Ishikawa (cell line): ENCODE results near the gene RRP1.
A peak's percentile ranks its signal among the peaks of the same experiment; 100 is the strongest.

Experiments
- CEBPB ChIP-seq: IDR thresholded peaks from 2 replicates; pipeline ENCODE4 v1.6.1; 2012
- CREB1 ChIP-seq: IDR thresholded peaks from 2 replicates; pipeline ENCODE4 v1.6.1; 2012; ENCODE audit warnings: low read depth
- EGR1 ChIP-seq: IDR thresholded peaks from 2 replicates; pipeline ENCODE4 v1.6.1; 2012
- EP300 ChIP-seq: IDR thresholded peaks from 2 replicates; pipeline ENCODE4 v1.6.1; 2012; ENCODE audit warnings: borderline replicate concordance
- FOXM1 ChIP-seq: IDR thresholded peaks from 2 replicates; pipeline ENCODE4 v1.6.1; 2012; ENCODE audit warnings: low read depth, borderline replicate concordance
- MAX ChIP-seq: IDR thresholded peaks from 2 replicates; pipeline ENCODE4 v1.6.1; 2012
- NFIC ChIP-seq: IDR thresholded peaks from 2 replicates; pipeline ENCODE4 v1.6.1; 2012
- RAD21 ChIP-seq: IDR thresholded peaks from 2 replicates; pipeline ENCODE4 v1.6.1; 2012; ENCODE audit warnings: low read depth
- REST ChIP-seq: IDR thresholded peaks from 2 replicates; pipeline ENCODE4 v1.6.1; 2012; ENCODE audit warnings: low read depth, mild to moderate bottlenecking
- TAF1 ChIP-seq: IDR thresholded peaks from 2 replicates; pipeline ENCODE4 v1.6.1; 2012; ENCODE audit warnings: low read depth, mild to moderate bottlenecking
- TCF12 ChIP-seq: IDR thresholded peaks from 2 replicates; pipeline ENCODE4 v1.6.1; 2012; ENCODE audit warnings: low read depth
- TEAD4 ChIP-seq: IDR thresholded peaks from 2 replicates; pipeline ENCODE4 v1.6.1; 2012
- USF1 ChIP-seq: IDR thresholded peaks from 2 replicates; pipeline ENCODE4 v1.6.1; 2012
- YY1 ChIP-seq: IDR thresholded peaks from 2 replicates; pipeline ENCODE4 v1.6.1; 2012; ENCODE audit warnings: low read depth
- ZBTB7A ChIP-seq: IDR thresholded peaks from 2 replicates; pipeline ENCODE4 v1.6.1; 2012; ENCODE audit warnings: low read depth

RRP1 gene

GRCh38 chr21:43753439-43753799, 36.0 kb upstream of the RRP1 start:
- TF ChIP-seq TCF12 (no peak), CEBPB (no peak), RAD21 (no peak)

- TF ChIP-seq EP300 = 0 out of 2 replicates have a peak, but pooled peaks have one; percentile 17
- no peak for TF ChIP-seq ZBTB7A
- TF ChIP-seq TEAD4 = no peak
- TF ChIP-seq CREB1 = no peak
- no peak for TF ChIP-seq TAF1
- peak; percentile 62; the same call in 1 of the 2 replicates for TF ChIP-seq NFIC
Measured at GRCh38 chr21:43754948-43755781, 34.2 kb upstream of the RRP1 start.

DNA sequence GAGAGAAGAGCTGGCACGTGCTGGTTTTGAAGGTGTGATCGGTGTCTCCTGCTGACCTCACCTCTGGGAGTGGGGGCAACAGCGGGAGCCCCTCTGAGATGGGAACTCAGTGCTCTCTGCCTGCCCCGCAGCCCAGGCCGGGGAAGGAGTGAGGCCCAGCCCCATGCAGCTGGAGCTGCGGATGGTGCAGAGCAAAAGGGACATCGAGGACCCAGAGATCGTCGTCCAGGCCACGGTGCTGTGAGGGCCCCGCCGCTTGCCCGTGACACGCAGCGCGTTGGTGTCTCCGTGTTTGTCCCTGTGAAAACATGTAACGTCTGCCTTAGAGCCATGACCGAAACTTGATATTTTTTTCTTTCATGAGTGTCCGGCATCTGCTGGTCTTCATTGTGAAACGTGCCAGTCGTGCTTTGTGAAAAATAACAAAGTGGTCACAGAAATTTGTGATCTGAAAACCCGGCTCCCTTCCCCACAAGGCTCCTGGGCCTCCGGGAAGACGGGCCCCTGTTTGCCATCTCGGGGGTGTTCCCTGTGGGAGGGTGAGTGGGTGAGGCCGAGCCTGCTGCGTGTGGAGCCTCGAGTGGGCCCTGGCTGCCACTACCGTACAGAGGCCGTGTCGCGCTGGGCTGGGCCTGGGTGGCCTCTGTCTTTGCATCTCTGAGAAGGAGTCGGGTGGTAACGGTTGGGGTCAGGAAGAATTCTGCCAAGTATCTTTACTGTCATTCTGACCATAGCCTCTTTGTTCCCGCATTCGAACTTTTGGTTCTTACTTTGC, 33.4 kb upstream of the RRP1 start:
- TF ChIP-seq CEBPB (no peak), RAD21 (no peak)

DNA sequence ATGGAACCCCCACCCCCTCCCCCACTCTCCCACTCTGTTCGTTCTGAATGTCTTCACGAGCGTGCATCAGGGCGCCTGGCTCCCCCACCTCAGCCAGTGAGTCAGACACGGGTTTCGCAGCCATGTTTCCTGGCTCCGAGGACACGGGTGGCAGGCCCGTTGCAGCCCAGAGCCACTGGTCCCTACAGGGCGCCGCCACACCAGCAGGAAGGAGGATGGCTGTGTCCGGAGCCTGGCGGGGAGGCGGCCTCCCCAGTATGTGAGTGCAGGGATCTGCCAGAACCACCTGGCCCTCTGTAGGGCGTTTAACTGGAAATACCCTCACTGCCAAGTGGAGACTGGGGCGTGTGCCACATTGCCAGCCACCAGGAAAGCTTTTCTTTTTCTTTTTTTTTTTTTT, 31.8 kb upstream of the RRP1 start:
- TF ChIP-seq ZBTB7A (no peak), EGR1 (no peak), REST (no peak), CREB1 (no peak), NFIC (no peak), CEBPB (no peak), TAF1 (no peak), EP300 (no peak), RAD21 (no peak), FOXM1 (no peak), YY1 (no peak), TEAD4 (no peak), TCF12 (no peak), USF1 (no peak), MAX (no peak)

DNA sequence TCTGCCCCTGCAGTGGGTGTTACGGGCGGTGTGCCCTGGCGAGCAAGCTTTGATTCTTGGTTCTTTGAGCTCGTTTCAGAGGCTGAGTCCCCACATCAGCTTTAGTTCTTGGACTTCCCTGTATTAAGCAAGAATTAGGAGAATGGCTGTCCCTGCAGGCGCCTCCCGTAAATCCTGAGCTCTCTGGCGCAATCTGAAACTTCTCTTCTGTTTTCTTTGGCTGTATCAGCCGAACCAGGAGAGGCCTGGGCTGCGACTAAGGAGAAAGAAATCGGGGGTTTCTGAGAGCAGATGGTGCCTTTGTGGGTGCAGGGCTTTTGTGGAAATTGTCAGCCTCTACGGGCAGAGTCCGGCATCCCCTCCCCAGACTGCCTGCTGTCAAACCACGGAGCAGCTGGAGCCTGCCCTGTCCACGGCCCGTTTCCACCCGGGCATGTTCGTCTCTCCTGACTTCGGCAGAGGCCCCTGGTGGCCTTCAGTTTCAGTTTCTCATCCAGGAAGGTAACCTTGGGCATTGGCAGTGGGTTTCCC, 31.2 kb upstream of the RRP1 start:
- TF ChIP-seq ZBTB7A (no peak), TAF1 (no peak), TCF12 (no peak), YY1 (no peak), FOXM1 (no peak), EGR1 (no peak), CREB1 (no peak), RAD21 (no peak), USF1 (no peak), CEBPB (no peak), MAX (no peak), TEAD4 (no peak), NFIC (no peak), EP300 (no peak), REST (no peak)

GRCh38 chr21:43758811-43759210, 30.6 kb upstream of the RRP1 start:
- TF ChIP-seq TAF1 (no peak), CEBPB (no peak), MAX (no peak), TEAD4 (no peak), ZBTB7A (no peak), YY1 (no peak), EGR1 (no peak), USF1 (no peak), REST (no peak), CREB1 (no peak), FOXM1 (no peak), TCF12 (no peak), RAD21 (no peak), NFIC (no peak), EP300 (no peak)
